Upper lobe of left lung (tissue), 6 donors: ENCODE data around the gene MAGI3. TPM values are rescaled to one million over a fixed set of nuclear protein-coding genes. Genes with fewer than 3 reads are reported as not detected.
A peak's percentile ranks its signal among the peaks of the same experiment; 100 is the strongest.

Experiments used
- ATAC-seq, 2 donors: fragments of 200-7000 bp; cut with Tn5 transposase; one replicate each; pipeline ENCODE4 v1.9.1; 2022; ENCODE audit warnings: mild to moderate bottlenecking in 2 of 2, moderate library complexity in 2 of 2; ENCODE audit not compliant: low FRiP score in 2 of 2
- DNase-seq, 2 donors: peaks; one replicate each; pipeline ENCODE4 v3.0.0-alpha.2; 2019 to 2020
- H3K27ac ChIP-seq, 4 donors: fragments of 200-600 bp; sonication (generic); one replicate each; pipeline ENCODE4 v1.5.1; 2016 to 2019
- H3K27me3 ChIP-seq, 4 donors: fragments of 200-600 bp; sonication (generic); one replicate each; pipeline ENCODE4 v1.5.1; 2017 to 2019
- H3K36me3 ChIP-seq, 4 donors: fragments of 200-600 bp; sonication (generic); one replicate each; pipeline ENCODE4 v1.5.1; 2016 to 2019
- H3K4me1 ChIP-seq, 4 donors: fragments of 200-600 bp; sonication (generic); one replicate each; pipeline ENCODE4 v1.5.1; 2018 to 2019
- H3K4me3 ChIP-seq, 4 donors: fragments of 200-600 bp; sonication (generic); one replicate each; pipeline ENCODE4 v1.5.1; 2017 to 2019; ENCODE audit warnings: mild to moderate bottlenecking in 2 of 4, moderate library complexity in 1 of 4
- H3K9me3 ChIP-seq, 4 donors: fragments of 200-600 bp; sonication (generic); one replicate each; pipeline ENCODE4 v1.5.1; 2018 to 2019
- EP300 ChIP-seq, 4 donors: sonication (generic); formaldehyde crosslinking; IDR thresholded peaks; one replicate each; pipeline ENCODE4 v1.5.1; 2017; ENCODE audit warnings: antibody characterized with exemption in 4 of 4, control low read depth in 2 of 4
- POLR2A ChIP-seq, 4 donors: fragments of 450-650 bp; IDR thresholded peaks; one replicate each; pipeline ENCODE4 v1.5.1; 2016 to 2017; ENCODE audit warnings: antibody characterized with exemption in 4 of 4, mild to moderate bottlenecking in 2 of 4
- POLR2AphosphoS5 ChIP-seq, 2 donors: sonication (generic); formaldehyde crosslinking; IDR thresholded peaks; one replicate each; pipeline ENCODE4 v1.5.1; 2017; ENCODE audit warnings: antibody characterized with exemption in 2 of 2
- WGBS, 2 donors: methylation state at CpG; one replicate each; pipeline ENCODE4 v1.1.5; 2017 to 2018; 5-methylcytosine and 5-hydroxymethylcytosine counted together
- total RNA-seq, 6 donors: library from RNA; depleted of rRNA in 4 of 6; stranded (reverse); fragments of >200 nt in 4 of 6; gene quantifications; one replicate each; pipeline versions ENCODE4 v1.1.0 to v1.2.1, GENCODE V29; 2016 to 2021
- TF ChIP-seq, protein P1 (sequence below), 6 experiments: fragments of 450-650 bp in 4 of 6; fragments of 200-600 bp in 2 of 6; sonication (generic) in 2 of 6; IDR thresholded peaks; one replicate each; pipeline ENCODE4 v1.5.1; 2016 to 2019; ENCODE audit warnings: antibody characterized with exemption in 6 of 6
- donor health status: DM: no; HTN: no; CAD: no; lungs with moderate emphysema.
- donor health status: DM: no; HTN: yes; CAD: no; lungs with severe emphysema.

MAGI3 gene
- total RNA-seq, 6 donors from 2014 or later, result 43.3 to 181 (median 89.8) TPM

DNA sequence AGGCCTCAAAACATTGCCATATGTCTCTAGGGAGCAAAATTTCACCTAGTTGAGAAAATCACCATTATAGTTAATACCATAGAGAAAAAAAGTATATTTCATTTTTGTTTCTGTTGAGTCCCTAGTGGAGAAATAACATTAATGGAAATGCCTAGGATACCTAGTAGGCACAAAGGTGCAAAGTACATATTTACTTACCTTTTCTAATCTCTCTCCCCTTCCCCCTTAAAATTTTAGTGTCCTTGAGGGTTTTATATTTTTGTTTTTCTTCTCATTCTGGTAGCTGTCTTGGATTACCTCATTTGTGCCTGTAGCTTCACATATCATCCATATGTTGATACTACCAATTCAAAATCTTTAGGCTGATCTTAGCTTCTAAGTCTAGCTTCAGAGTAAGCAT lies 127.0 kb downstream of the MAGI3 start:
- H3K27me3 ChIP-seq, result no peaks in the 10 kb centered on the region
- ATAC-seq (no peak), DNase-seq (no peak)
- H3K4me1 ChIP-seq, result no peaks in the 10 kb centered on the region
- TF ChIP-seq, protein P1, sequence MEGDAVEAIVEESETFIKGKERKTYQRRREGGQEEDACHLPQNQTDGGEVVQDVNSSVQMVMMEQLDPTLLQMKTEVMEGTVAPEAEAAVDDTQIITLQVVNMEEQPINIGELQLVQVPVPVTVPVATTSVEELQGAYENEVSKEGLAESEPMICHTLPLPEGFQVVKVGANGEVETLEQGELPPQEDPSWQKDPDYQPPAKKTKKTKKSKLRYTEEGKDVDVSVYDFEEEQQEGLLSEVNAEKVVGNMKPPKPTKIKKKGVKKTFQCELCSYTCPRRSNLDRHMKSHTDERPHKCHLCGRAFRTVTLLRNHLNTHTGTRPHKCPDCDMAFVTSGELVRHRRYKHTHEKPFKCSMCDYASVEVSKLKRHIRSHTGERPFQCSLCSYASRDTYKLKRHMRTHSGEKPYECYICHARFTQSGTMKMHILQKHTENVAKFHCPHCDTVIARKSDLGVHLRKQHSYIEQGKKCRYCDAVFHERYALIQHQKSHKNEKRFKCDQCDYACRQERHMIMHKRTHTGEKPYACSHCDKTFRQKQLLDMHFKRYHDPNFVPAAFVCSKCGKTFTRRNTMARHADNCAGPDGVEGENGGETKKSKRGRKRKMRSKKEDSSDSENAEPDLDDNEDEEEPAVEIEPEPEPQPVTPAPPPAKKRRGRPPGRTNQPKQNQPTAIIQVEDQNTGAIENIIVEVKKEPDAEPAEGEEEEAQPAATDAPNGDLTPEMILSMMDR (IDR thresholded peaks at IDR 0.05), result no peak
- TF ChIP-seq POLR2A (IDR thresholded peaks at IDR 0.05), result no peak
- TF ChIP-seq POLR2AphosphoS5 (IDR thresholded peaks at IDR 0.05), result no peak
- no peak for TF ChIP-seq EP300 (IDR thresholded peaks at IDR 0.05)
- H3K27ac ChIP-seq, result no peak overlapping the region
- no peaks in the 10 kb centered on the region for H3K36me3 ChIP-seq
- no peak overlapping the region for H3K4me3 ChIP-seq
- no peaks in the 10 kb centered on the region for H3K9me3 ChIP-seq

DNA sequence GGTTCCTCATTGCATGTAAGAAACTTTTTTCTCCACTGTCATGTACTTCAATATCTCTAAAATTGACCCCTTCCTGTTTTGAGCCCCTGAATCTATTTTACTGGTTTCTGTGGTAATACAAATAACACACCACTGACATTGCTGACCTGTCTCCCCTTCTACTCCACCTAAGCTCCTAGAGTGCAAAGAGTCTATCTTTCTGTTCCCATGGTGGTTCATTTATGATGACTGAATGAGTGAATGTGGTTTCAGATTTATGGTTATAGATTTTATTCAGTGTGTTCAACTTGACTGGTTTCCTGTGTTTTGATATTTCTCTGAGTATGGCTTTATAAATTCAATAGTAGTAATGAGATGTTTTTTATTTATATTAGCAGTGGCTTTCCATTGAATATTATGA lies 127.7 kb downstream of the MAGI3 start:
- no peaks in the 10 kb centered on the region for H3K9me3 ChIP-seq
- no peak for DNase-seq
- H3K4me1 ChIP-seq, result no peaks in the 10 kb centered on the region
- H3K27me3 ChIP-seq, result no peaks in the 10 kb centered on the region
- H3K36me3 ChIP-seq, result no peaks in the 10 kb centered on the region
- H3K4me3 ChIP-seq, result no peak overlapping the region
- ATAC-seq, result no peak
- H3K27ac ChIP-seq, result no peak overlapping the region
- no peak for TF ChIP-seq POLR2AphosphoS5 (IDR thresholded peaks at IDR 0.05)
- no peak for TF ChIP-seq EP300 (IDR thresholded peaks at IDR 0.05)
- TF ChIP-seq POLR2A (IDR thresholded peaks at IDR 0.05), result no peak
- TF ChIP-seq, protein P1 (IDR thresholded peaks at IDR 0.05), result no peak

DNA sequence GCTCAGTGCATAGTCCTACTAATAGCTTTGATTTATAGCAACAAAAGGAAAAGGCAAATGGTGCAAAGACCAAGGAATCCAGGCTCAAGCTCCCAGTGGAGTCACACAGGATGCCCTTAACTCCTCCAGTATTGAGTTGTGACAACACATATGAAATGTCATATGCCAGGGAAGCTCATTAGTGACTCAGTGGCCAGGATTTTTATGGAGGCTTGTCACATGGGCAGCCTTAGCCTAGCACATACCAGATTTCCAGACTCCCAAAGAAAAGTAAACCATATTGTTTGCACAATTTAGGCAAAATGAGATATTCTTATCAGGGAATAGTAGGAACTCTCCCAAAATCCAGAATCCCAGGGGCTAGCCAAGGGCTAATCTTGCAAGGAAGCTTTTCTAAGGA lies 129.2 kb downstream of the MAGI3 start:
- DNase-seq (no peak), ATAC-seq (peak in 1 of 2 donors; percentile 29)
- Histone ChIP-seq H3K27me3 (no peaks in the 10 kb centered on the region), H3K36me3 (no peaks in the 10 kb centered on the region), H3K9me3 (peaks cover 0 to 7% (median 2%) of the 10 kb centered on the region in 4 donors), H3K4me3 (no peak overlapping the region), H3K4me1 (no peaks in the 10 kb centered on the region), H3K27ac (no peak overlapping the region)
- TF ChIP-seq POLR2A (IDR thresholded peaks at IDR 0.05) (no peak), EP300 (IDR thresholded peaks at IDR 0.05) (no peak), POLR2AphosphoS5 (IDR thresholded peaks at IDR 0.05) (no peak)
- TF ChIP-seq, protein P1 (IDR thresholded peaks at IDR 0.05), result no peak

DNA sequence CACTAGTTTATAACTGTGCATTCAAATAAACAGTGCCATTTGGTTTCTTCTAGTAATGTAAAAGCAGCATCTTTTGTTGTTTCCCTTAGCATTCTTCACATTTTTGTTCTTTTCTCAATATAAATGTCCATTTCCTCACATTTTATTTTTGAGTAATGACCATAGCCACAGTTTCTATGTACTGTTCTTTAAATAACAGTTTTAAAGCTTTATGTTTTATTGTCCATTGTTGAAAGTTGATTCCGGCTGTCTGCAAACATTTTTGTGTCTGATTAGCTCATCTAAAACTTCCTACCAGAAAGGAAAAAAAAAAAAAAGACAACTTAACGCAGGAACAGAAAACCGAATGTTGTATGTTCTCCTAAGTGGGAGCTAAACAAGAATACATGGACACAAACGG lies 139.7 kb downstream of the MAGI3 start:
- no peaks in the 10 kb centered on the region for H3K27me3 ChIP-seq
- 64 to 76% methylated on average over 4 of the region's 4 CpGs for WGBS, 2 donors
- no peaks in the 10 kb centered on the region for H3K36me3 ChIP-seq
- TF ChIP-seq POLR2AphosphoS5 (IDR thresholded peaks at IDR 0.05) (no peak), POLR2A (IDR thresholded peaks at IDR 0.05) (no peak), EP300 (IDR thresholded peaks at IDR 0.05) (no peak)
- TF ChIP-seq, protein P1 (IDR thresholded peaks at IDR 0.05), result no peak
- H3K27ac ChIP-seq, result no peak overlapping the region
- no peak for ATAC-seq
- H3K4me3 ChIP-seq, result no peak overlapping the region
- H3K4me1 ChIP-seq, result no peaks in the 10 kb centered on the region
- no peaks in the 10 kb centered on the region for H3K9me3 ChIP-seq
- no peak for DNase-seq

DNA sequence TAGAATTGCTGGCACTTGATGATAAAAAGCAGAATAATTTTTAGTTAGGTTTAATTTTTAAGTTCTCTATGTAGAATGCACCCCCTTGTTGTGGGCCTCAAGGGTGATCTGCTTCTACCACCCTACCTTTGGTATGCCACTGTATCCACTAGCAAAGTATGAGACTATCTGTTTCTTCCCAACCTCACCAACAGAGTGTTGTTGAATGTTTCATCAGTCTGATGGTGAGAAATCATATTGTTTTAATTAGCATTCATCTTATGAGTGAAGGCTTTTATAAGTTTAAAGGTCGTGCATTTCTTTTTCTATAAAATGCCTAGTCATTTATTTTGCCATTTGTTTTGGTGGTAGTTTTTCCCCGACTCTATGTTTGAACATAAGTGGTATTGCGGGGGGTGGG lies 141.0 kb downstream of the MAGI3 start:
- Histone ChIP-seq H3K36me3 (no peaks in the 10 kb centered on the region), H3K4me3 (no peak overlapping the region), H3K9me3 (no peaks in the 10 kb centered on the region), H3K27ac (no peak overlapping the region), H3K27me3 (no peaks in the 10 kb centered on the region), H3K4me1 (no peaks in the 10 kb centered on the region)
- no peak for ATAC-seq
- DNase-seq, result no peak
- TF ChIP-seq, protein P1 (IDR thresholded peaks at IDR 0.05), result no peak
- TF ChIP-seq EP300 (IDR thresholded peaks at IDR 0.05) (no peak), POLR2AphosphoS5 (IDR thresholded peaks at IDR 0.05) (no peak), POLR2A (IDR thresholded peaks at IDR 0.05) (no peak)
- WGBS, 2 donors, result 87 to 96% methylated on average over 3 of the region's 3 CpGs
